Measurements from ENCODE around the gene ZBTB17.

- no peak for TF ChIP-seq CTCF (conservative IDR thresholded peaks at IDR 0.05; ENCODE audit: low read length)
- TF ChIP-seq EZH2phosphoT487 (IDR thresholded peaks at IDR 0.05; ENCODE audit: borderline replicate concordance, low read depth, low read length), result no peak
These were observed 35.5 kb downstream of the ZBTB17 start for GRCh38 chr1:15940110-15941043.

All from OCI-LY7 (cell line).